GM19240 (cell line): ENCODE results near the gene ZEB1.

ENCODE experiments used
- DNase-seq: peaks from one replicate; pipeline ENCODE4 v3.0.0; 2011; ENCODE audit warnings: low spot score; ENCODE audit not compliant: insufficient read length

ZEB1 gene

GRCh38 chr10:31318854-31319601 is at the start of gene ZEB1:
ZEB1 (plus strand) TSS chr10:31319216; CDS start chr10:31319235, 19 bp downstream.
- peak; percentile 18 for DNase-seq

GRCh38 chr10:31270954-31271353 is 48.1 kb upstream of the ZEB1 start:
- DNase-seq, result no peak

- no peak for DNase-seq
These were observed 46.2 kb upstream of the ZEB1 start for GRCh38 chr10:31272841-31273240.

GRCh38 chr10:31273789-31274188 is 45.2 kb upstream of the ZEB1 start:
- no peak for DNase-seq

GRCh38 chr10:31274310-31274709 is 44.7 kb upstream of the ZEB1 start:
- no peak for DNase-seq

GRCh38 chr10:31278279-31278941 is 40.6 kb upstream of the ZEB1 start:
- DNase-seq, result no peak

- DNase-seq, result no peak
These were observed 38.0 kb upstream of the ZEB1 start for GRCh38 chr10:31280972-31281371.

- DNase-seq, result no peak
These were observed 31.0 kb upstream of the ZEB1 start for GRCh38 chr10:31288001-31288400.

- DNase-seq, result no peak
These were observed 30.1 kb upstream of the ZEB1 start for GRCh38 chr10:31288962-31289361.

GRCh38 chr10:31290386-31290785 is 28.6 kb upstream of the ZEB1 start:
- no peak for DNase-seq

GRCh38 chr10:31291123-31291522 is 27.9 kb upstream of the ZEB1 start:
- DNase-seq, result no peak

GRCh38 chr10:31294558-31294957 is 24.5 kb upstream of the ZEB1 start:
- DNase-seq, result no peak

GRCh38 chr10:31296754-31297153 is 22.3 kb upstream of the ZEB1 start:
- no peak for DNase-seq

GRCh38 chr10:31299119-31299518 is 19.9 kb upstream of the ZEB1 start:
- DNase-seq, result no peak

GRCh38 chr10:31303212-31303611 is 15.8 kb upstream of the ZEB1 start:
- no peak for DNase-seq

- DNase-seq, result no peak
These were observed 14.6 kb upstream of the ZEB1 start for GRCh38 chr10:31304291-31304970.

- DNase-seq, result no peak
These were observed 5.6 kb upstream of the ZEB1 start for GRCh38 chr10:31313396-31313795.

GRCh38 chr10:31314256-31315150 is 4.5 kb upstream of the ZEB1 start:
- no peak for DNase-seq

GRCh38 chr10:31315453-31315852 is 3.6 kb upstream of the ZEB1 start:
- no peak for DNase-seq

GRCh38 chr10:31317171-31317570 is 1.8 kb upstream of the ZEB1 start:
- no peak for DNase-seq

GRCh38 chr10:31317652-31318381 is 1.2 kb upstream of the ZEB1 start:
- no peak for DNase-seq
